ENCODE measurements around the gene CBLN3.

Gene CBLN3

GRCh38 chr14:24439830-24440605 is 10.6 kb upstream of the CBLN3 start:
- no peak for DNase-seq (ENCODE audit: extremely low read depth in 1 of 2, low read depth in 1 of 2)

GRCh38 chr14:24439257-24439656 is 9.8 kb upstream of the CBLN3 start:
- no peak for DNase-seq (ENCODE audit: extremely low read depth in 1 of 2, low read depth in 1 of 2)

GRCh38 chr14:24438223-24439097 is 9.0 kb upstream of the CBLN3 start:
- no peak for DNase-seq (ENCODE audit: extremely low read depth in 1 of 2, low read depth in 1 of 2)

- no peak for DNase-seq (ENCODE audit: extremely low read depth in 1 of 2, low read depth in 1 of 2)
These were observed 8.2 kb upstream of the CBLN3 start for GRCh38 chr14:24437736-24438067.

GRCh38 chr14:24437020-24437735 is 7.7 kb upstream of the CBLN3 start:
- DNase-seq (ENCODE audit: extremely low read depth in 1 of 2, low read depth in 1 of 2) = no peak

GRCh38 chr14:24436355-24437019 is 7.0 kb upstream of the CBLN3 start:
- DNase-seq (ENCODE audit: extremely low read depth in 1 of 2, low read depth in 1 of 2) = no peak

- no peak for DNase-seq (ENCODE audit: extremely low read depth in 1 of 2, low read depth in 1 of 2)
These were observed 6.5 kb upstream of the CBLN3 start for GRCh38 chr14:24435998-24436354.

- DNase-seq (ENCODE audit: extremely low read depth in 1 of 2, low read depth in 1 of 2) = no peak
These were observed 5.8 kb upstream of the CBLN3 start for GRCh38 chr14:24435192-24435810.

- DNase-seq (ENCODE audit: extremely low read depth in 1 of 2, low read depth in 1 of 2) = no peak
These were observed 5.2 kb upstream of the CBLN3 start for GRCh38 chr14:24434676-24435075.

- no peak for DNase-seq (ENCODE audit: extremely low read depth in 1 of 2, low read depth in 1 of 2)
These were observed 4.6 kb upstream of the CBLN3 start for GRCh38 chr14:24434036-24434435.

GRCh38 chr14:24432259-24433131 is 3.0 kb upstream of the CBLN3 start:
- DNase-seq (ENCODE audit: extremely low read depth in 1 of 2, low read depth in 1 of 2) = no peak

- DNase-seq (ENCODE audit: extremely low read depth in 1 of 2, low read depth in 1 of 2) = peak; percentile 74 to 79
These were observed 2.2 kb upstream of the CBLN3 start for GRCh38 chr14:24431569-24432258.

GRCh38 chr14:24430682-24431568 is 1.5 kb upstream of the CBLN3 start:
- peak in 1 of 2 donors; percentile 30 for DNase-seq (ENCODE audit: extremely low read depth in 1 of 2, low read depth in 1 of 2)

GRCh38 chr14:24430143-24430681 is 744 bp upstream of the CBLN3 start:
- DNase-seq (ENCODE audit: extremely low read depth in 1 of 2, low read depth in 1 of 2) = no peak

- DNase-seq (ENCODE audit: extremely low read depth in 1 of 2, low read depth in 1 of 2) = no peak
These were observed 657 bp downstream of the CBLN3 start for GRCh38 chr14:24428628-24429394.

- DNase-seq (ENCODE audit: extremely low read depth in 1 of 2, low read depth in 1 of 2) = no peak
These were observed 1.6 kb downstream of the CBLN3 start for GRCh38 chr14:24427537-24428508.
